Measurements from ENCODE around the gene CTIF.

CTIF gene

GRCh38 chr18:48787203-48788151 lies 248.6 kb downstream of the CTIF start:
- no peak for ATAC-seq
- Mint-ChIP-seq H3K4me1 (peaks cover 52% of the 10 kb centered on the region), H3K36me3 (peaks cover 5% of the 10 kb centered on the region), H3K9me3 (no peaks in the 10 kb centered on the region), H3K27ac (peak overlapping the region; percentile 86), H3K4me3 (no peak overlapping the region)
- no peak for DNase-seq (ENCODE audit: low spot score in 2 of 2)

- no peak overlapping the region for H3K4me3 Mint-ChIP-seq
- peak overlapping the region; percentile 86 for H3K27ac Mint-ChIP-seq
- no peak for ATAC-seq
- peaks cover 5% of the 10 kb centered on the region for H3K36me3 Mint-ChIP-seq
- no peaks in the 10 kb centered on the region for H3K9me3 Mint-ChIP-seq
- DNase-seq (ENCODE audit: low spot score in 2 of 2): no peak
- H3K4me1 Mint-ChIP-seq: peaks cover 52% of the 10 kb centered on the region
These were observed 249.5 kb downstream of the CTIF start for GRCh38 chr18:48788373-48788772.

DNA sequence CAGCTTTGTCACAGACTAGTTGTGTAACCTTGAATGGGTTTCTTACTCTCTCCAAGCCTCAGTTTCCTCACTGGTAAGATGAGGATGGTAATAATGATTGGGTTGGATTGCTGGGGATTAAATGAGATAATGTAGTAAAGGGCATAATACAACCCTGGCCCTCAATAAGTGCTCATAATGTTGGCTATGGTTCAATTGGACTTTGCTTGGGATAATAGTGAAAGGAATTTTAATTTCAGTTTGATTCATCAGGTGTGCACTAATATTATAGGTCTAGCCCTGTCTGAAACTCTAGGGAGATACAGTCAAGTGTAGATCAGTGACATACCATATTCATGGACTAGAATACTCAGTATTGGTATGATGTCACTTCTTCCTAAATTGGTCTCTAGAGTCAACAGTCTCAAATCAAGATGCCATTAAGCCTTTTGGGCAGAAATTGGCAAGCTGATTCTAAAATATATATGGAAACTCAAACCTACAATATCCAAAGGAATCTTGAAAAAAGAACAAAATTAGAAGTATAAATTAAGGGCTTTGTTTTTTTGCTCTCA lies 250.5 kb downstream of the CTIF start:
- peaks cover 2% of the 10 kb centered on the region for H3K36me3 Mint-ChIP-seq
- H3K4me3 Mint-ChIP-seq: no peak overlapping the region
- H3K27ac Mint-ChIP-seq: peak overlapping the region; percentile 61
- ATAC-seq (no peak), DNase-seq (ENCODE audit: low spot score in 2 of 2) (no peak)
- peaks cover 51% of the 10 kb centered on the region for H3K4me1 Mint-ChIP-seq
- H3K9me3 Mint-ChIP-seq: no peaks in the 10 kb centered on the region

GRCh38 chr18:48790226-48790863 lies 251.5 kb downstream of the CTIF start:
- no peaks in the 10 kb centered on the region for H3K36me3 Mint-ChIP-seq
- no peak overlapping the region for H3K4me3 Mint-ChIP-seq
- no peaks in the 10 kb centered on the region for H3K9me3 Mint-ChIP-seq
- H3K4me1 Mint-ChIP-seq: peaks cover 42% of the 10 kb centered on the region
- no peak for DNase-seq (ENCODE audit: low spot score in 2 of 2)
- ATAC-seq: no peak
- H3K27ac Mint-ChIP-seq: peak overlapping the region; percentile 61

DNA sequence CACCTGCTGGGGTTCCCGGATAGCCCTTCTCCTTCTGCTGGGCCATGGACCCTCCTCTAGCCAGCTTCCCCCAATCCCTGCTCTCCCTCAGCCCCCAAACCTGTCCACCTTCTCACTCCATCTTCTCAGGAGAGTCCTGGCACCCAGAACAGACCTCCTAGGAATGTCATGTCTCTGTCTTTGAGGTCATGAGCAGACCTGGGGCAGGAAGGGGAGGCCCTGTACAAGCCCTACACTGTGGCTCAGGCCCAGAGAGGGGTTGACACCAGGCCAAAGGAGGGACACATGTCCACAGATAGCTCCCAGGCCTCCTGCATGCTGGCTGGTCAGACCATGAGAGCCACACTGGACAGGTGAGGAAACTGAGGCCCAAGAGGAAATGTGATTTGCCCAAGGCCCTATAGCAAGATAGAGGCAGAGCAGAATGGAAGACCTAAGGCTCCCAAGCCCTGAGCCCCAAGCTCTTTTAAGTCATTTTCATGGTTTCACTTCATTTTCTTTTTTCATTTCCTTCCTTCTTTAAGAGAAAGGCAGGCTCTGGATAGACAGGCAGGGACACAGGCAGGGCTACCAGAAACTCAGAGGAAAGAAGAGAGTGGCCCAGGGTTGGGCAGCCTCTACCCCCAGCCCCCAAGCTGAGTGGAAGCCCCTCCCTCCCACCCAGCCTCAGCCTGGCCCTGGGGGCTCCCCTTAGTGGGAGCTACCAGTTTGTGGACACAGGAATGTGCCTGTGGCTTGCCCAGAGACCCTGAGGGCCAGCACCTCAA lies 252.2 kb downstream of the CTIF start:
- ATAC-seq (no peak), DNase-seq (ENCODE audit: low spot score in 2 of 2) (no peak)
- Mint-ChIP-seq H3K36me3 (no peaks in the 10 kb centered on the region), H3K9me3 (no peaks in the 10 kb centered on the region), H3K4me1 (peaks cover 34% of the 10 kb centered on the region), H3K4me3 (no peak overlapping the region), H3K27ac (peak overlapping the region; percentile 41)

DNA sequence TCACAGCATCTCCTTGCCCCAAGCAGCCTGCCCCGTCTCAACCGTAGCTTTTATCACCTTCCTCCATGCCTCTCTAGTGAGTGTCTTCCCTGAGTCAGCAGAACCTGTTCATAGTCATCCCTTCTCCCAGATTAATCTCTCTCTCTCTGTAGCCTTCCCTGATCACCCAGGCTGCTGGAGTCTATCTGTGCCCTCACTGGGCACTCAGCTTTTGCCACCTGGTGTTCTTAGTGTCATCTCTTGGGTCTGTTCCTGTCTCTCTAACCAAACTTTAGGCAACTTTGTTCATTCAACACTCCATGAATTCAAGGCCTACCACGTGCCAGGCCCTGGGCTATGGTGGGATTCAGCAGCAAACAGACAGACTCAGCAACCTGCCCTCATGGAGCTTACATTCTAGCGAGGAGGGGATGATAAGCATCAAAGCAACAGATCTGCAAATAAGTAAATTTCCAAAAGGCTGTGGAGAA lies 252.8 kb downstream of the CTIF start:
- DNase-seq (ENCODE audit: low spot score in 2 of 2): no peak
- H3K4me3 Mint-ChIP-seq: no peak overlapping the region
- peaks cover 29% of the 10 kb centered on the region for H3K4me1 Mint-ChIP-seq
- no peak for ATAC-seq
- H3K27ac Mint-ChIP-seq: peak overlapping the region; percentile 41
- H3K36me3 Mint-ChIP-seq: no peaks in the 10 kb centered on the region
- no peaks in the 10 kb centered on the region for H3K9me3 Mint-ChIP-seq

GRCh38 chr18:48792141-48792540 lies 253.3 kb downstream of the CTIF start:
- DNase-seq (ENCODE audit: low spot score in 2 of 2) (no peak), ATAC-seq (no peak)
- no peaks in the 10 kb centered on the region for H3K9me3 Mint-ChIP-seq
- H3K4me3 Mint-ChIP-seq: no peak overlapping the region
- H3K36me3 Mint-ChIP-seq: no peaks in the 10 kb centered on the region
- peaks cover 27% of the 10 kb centered on the region for H3K4me1 Mint-ChIP-seq
- H3K27ac Mint-ChIP-seq: peak overlapping the region; percentile 41

GRCh38 chr18:48792611-48793380 lies 254.0 kb downstream of the CTIF start:
- DNase-seq (ENCODE audit: low spot score in 2 of 2) (no peak), ATAC-seq (no peak)
- Mint-ChIP-seq H3K9me3 (no peaks in the 10 kb centered on the region), H3K4me3 (no peak overlapping the region), H3K4me1 (peaks cover 27% of the 10 kb centered on the region), H3K36me3 (no peaks in the 10 kb centered on the region), H3K27ac (no peak overlapping the region)

GRCh38 chr18:48794251-48794970 lies 255.6 kb downstream of the CTIF start:
- H3K4me1 Mint-ChIP-seq: peaks cover 38% of the 10 kb centered on the region
- peak overlapping the region; percentile 48 for H3K27ac Mint-ChIP-seq
- no peak for DNase-seq (ENCODE audit: low spot score in 2 of 2)
- no peak for ATAC-seq
- H3K36me3 Mint-ChIP-seq: no peaks in the 10 kb centered on the region
- H3K9me3 Mint-ChIP-seq: no peaks in the 10 kb centered on the region
- no peak overlapping the region for H3K4me3 Mint-ChIP-seq

DNA sequence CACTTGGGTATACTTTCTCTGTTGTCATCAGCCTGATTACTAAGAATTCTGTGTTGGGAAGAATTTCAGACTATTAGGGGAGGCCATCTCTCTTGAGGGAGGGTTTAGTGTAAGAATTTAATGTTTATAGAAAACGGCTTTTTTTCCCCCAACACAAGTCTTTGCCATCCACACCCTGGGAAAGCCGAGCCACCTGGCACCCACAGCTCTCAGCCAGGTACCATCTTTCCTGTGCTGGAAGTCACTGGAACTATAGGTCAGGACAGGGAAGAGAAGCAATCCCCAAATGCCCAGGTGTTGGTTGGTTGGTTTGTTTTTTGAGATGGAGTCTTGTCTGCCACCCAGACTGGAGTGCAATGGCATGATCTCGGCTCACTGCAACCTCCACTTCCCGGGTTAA lies 256.9 kb downstream of the CTIF start:
- H3K4me1 Mint-ChIP-seq: peaks cover 51% of the 10 kb centered on the region
- DNase-seq (ENCODE audit: low spot score in 2 of 2) (no peak), ATAC-seq (no peak)
- no peak overlapping the region for H3K27ac Mint-ChIP-seq
- no peak overlapping the region for H3K4me3 Mint-ChIP-seq
- H3K36me3 Mint-ChIP-seq: no peaks in the 10 kb centered on the region
- H3K9me3 Mint-ChIP-seq: no peaks in the 10 kb centered on the region

DNA sequence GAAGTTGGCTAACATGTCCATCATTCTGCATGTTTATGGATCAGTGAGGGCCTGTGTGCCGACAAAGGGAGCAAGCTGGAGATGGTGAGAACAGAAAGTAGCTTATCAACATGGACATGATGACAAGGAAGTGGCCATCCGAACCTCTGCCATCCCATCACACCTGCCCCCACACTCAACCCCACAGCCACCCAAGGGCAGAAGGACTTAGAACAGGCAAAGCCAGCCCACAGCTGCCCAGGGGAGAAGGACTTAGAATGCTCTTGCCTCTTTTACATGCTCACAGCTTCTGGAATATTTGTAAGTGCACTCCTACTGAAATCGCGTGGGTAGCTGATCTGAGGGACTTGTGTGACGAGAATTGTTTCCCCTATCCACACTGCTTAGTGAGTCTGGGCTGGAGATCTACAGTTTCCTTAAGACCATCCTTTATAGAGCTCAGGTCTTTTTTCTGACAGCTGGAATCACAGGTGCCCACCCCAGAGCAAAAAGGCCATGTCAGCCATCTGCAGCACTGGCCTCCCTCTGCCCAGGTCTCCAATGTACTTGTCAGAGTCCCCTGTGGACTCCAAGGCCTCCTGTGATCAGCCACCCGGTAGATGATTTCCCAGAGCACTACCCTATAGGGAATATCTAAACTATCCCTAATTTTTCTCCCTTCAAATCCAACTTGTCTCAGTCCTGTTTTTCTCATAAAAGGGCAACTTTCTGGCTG lies 257.8 kb downstream of the CTIF start:
- ATAC-seq (no peak), DNase-seq (ENCODE audit: low spot score in 2 of 2) (no peak)
- Mint-ChIP-seq H3K4me1 (peaks cover 51% of the 10 kb centered on the region), H3K9me3 (no peaks in the 10 kb centered on the region), H3K27ac (peak overlapping the region; percentile 58), H3K4me3 (no peak overlapping the region), H3K36me3 (no peaks in the 10 kb centered on the region)

GRCh38 chr18:48797841-48798255 lies 259.0 kb downstream of the CTIF start:
- H3K36me3 Mint-ChIP-seq: no peaks in the 10 kb centered on the region
- no peaks in the 10 kb centered on the region for H3K9me3 Mint-ChIP-seq
- peaks cover 60% of the 10 kb centered on the region for H3K4me1 Mint-ChIP-seq
- ATAC-seq: no peak
- H3K4me3 Mint-ChIP-seq: no peak overlapping the region
- H3K27ac Mint-ChIP-seq: peak overlapping the region; percentile 58
- DNase-seq (ENCODE audit: low spot score in 2 of 2): no peak

GRCh38 chr18:48798334-48799245 lies 259.8 kb downstream of the CTIF start:
- Mint-ChIP-seq H3K9me3 (no peaks in the 10 kb centered on the region), H3K36me3 (no peaks in the 10 kb centered on the region), H3K4me3 (no peak overlapping the region), H3K4me1 (peaks cover 67% of the 10 kb centered on the region), H3K27ac (peak overlapping the region; percentile 38)
- DNase-seq (ENCODE audit: low spot score in 2 of 2) (no peak), ATAC-seq (no peak)
